WI38 (cell line): ENCODE data around the gene GALR2.

Source experiments
- H3K4me3 ChIP-seq: 2 replicates; pipeline ENCODE4 v1.5.1; 2011; ENCODE audit warnings: low read depth, mild to moderate bottlenecking, control low read depth, low read length
- TF ChIP-seq, protein P1 (sequence below): IDR thresholded peaks from 2 replicates; pipeline ENCODE4 v1.5.1; 2012; ENCODE audit warnings: low read depth, mild to moderate bottlenecking, control low read depth, low read length

Gene GALR2

DNA sequence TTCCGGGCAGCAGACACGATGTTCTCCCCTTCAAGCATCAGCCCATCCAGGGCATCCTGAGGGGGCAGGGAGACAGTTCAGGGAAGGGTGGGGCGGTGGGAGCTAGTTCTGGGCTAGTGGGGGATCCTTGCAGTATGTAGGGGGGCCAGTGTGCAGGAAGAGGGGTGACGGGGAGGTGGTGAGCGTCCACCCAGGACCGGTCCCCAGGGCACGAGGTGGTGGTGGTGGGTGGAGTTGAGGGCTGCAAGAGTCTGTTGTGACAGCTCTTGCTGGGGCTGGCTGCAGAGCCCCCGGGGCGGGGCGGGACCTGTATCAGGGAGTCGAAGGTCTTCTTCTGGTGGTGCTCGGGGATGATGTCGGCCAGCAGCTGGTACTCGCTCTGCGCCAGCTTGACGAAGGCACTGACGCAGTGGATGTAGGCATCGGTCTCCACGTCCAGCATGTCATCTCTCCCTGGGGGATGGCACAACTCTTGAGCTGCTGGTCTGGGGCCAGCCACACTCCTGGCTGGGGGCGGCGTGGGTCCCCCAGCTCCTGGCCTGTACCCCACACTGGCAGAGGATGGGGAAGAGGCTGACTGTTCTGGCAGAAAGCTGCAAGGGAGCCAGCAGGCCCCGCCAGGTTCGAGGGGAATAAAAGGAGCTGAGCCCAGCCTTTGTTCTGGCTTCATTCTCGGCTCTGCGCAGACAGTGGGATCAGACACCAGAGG, 14.4 kb downstream of the GALR2 start:
- TF ChIP-seq, protein P1, sequence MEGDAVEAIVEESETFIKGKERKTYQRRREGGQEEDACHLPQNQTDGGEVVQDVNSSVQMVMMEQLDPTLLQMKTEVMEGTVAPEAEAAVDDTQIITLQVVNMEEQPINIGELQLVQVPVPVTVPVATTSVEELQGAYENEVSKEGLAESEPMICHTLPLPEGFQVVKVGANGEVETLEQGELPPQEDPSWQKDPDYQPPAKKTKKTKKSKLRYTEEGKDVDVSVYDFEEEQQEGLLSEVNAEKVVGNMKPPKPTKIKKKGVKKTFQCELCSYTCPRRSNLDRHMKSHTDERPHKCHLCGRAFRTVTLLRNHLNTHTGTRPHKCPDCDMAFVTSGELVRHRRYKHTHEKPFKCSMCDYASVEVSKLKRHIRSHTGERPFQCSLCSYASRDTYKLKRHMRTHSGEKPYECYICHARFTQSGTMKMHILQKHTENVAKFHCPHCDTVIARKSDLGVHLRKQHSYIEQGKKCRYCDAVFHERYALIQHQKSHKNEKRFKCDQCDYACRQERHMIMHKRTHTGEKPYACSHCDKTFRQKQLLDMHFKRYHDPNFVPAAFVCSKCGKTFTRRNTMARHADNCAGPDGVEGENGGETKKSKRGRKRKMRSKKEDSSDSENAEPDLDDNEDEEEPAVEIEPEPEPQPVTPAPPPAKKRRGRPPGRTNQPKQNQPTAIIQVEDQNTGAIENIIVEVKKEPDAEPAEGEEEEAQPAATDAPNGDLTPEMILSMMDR, result no peak
- no peak overlapping the region for H3K4me3 ChIP-seq

DNA sequence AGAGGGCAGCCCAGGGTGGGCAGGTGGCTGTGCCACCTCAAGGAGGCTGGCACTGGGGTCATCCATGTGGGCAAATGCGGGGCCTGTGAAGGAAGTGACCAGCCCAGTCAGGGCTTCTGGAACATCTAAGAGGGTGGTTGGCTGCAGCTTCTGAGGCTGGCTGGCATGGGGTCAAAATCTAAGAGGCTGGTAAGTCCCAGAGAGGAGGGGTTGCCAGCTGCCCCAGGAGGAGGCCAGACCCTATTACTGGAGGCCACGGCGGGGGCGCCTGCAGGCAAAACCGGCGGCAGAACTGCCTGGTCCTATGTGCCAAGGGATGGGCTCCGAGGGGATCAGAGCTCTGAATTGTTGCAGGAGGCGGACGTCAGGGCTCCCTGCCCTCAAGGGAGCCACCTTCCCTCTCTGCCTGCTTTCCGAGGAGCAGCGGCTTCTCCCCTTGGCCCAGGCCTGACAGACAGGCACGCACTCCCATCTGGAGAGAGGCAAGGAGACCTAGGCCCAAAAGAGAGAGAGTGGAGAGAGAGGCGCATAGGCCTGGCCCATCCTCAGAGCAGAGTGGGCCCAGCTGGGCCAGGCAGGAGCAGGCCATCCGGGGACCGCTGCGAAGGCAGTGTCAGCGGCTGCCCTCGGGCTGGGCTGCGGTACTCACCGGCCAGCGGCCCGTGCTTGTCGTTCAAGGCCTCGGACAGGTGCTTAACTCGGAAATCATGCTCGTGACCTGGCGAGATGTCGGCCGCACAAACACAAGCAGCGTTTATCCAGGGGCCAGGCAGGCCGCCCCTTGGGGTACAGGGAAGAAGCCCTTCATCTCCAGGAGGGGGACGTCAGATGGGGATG, 15.3 kb downstream of the GALR2 start:
- TF ChIP-seq, protein P1, result no peak
- H3K4me3 ChIP-seq, result no peak overlapping the region

DNA sequence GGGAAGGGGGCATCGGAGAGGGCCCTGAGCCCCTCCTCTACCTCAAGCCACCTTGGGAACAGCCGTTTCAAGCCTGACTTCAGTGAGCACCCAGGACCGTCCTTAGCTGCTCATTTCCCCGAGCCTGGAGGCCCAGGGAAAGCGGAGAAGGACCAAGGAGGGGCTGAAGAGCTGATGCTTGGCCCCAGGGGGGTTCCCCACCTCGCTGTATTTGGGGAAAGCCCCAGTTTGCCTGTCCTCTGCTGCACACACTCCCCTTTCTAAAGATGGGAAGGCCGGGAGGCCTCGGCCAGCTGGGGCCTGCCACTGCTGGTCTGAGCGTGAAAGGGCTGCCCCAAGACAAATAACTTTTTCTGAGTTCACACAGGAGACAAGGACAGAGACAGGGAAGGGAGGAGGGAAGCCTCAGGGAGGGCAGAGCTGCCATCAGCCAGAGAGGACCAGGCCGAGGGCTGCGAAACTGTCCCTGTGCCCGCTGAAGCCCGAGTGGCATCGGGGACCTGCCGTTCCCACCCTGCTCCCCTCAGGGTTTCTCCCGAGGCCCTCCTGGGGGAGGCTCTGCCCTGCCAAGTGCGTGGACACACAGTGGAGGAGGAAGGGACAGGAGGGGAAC, 16.0 kb downstream of the GALR2 start:
- TF ChIP-seq, protein P1, result no peak
- no peak overlapping the region for H3K4me3 ChIP-seq

DNA sequence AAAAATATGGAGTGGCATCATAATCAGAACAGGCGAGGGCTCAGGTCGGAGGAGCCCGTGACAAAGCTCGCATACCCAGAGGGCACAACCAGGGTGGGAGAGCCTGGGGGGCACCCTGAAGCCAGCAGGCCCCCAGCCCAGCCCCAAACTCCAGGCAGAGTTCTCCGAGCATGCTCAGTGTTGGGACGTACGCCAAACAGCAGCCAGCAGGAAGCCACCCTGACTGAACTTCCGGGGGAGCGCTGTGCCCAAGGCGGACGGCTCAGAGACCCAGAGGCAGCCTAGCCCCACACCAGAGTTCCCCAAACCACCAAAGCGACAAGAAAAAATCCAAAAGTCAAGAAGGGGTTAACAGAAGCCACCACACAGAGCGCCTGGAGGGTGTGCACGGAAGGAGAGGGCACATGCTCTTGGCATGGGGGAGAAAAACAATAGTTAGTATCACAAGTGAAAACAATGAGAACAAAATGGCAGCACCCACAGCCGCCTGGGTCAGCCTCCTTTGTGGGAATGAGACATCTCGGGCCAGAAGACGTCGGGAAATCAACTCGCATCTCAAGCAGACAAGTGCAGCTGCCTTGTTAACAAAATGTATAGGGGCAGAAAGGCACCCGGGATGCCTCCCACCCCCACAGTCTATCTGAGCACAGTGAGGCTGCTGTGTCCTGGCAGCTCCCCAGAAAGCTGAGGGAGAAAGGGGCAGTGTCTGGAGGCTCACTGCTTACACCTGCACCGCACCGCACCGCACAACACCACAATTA, 17.1 kb downstream of the GALR2 start:
- H3K4me3 ChIP-seq, result no peak overlapping the region
- TF ChIP-seq, protein P1, result no peak

DNA sequence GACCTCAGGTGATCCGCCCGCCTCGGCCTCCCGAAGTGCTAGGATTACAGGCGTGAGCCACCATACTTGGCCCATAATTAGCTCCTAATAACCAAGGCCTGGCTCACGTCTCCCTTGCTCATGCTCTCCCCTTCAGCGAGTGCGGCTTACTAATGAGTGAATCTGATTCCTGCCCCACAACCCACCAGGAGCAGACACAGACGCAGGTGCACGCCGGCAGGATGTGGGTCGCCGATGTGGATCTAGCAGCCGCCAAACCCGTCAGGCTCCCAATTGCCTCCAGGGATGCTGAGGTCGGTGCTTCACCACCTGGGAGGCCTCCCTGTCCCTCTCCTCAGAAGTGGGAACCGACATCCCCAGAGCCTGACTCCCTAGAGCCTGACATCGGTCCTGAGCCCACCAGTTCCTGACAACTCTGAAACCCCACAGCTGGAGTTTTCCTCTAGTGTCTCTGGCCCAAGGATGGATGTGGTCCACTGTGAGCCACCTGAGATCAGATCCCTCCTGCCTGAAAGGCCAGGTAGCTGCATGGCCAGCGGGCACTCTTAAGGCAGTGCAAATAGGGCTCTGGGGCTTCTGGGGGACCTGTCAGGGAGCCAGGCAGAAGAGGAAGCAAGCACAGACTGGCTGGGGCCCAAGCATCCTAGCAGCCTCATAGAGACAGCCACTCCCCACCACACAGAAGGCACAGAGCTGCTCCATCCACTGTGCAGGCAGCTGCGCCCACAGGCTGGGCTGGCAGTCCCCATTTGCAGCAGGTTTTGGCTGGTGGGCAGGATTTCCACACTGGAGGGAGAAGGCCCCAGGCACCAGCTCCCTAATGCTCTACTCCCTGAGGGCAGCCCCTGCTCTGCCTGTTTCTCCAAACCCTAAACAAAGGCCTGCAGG, 18.2 kb downstream of the GALR2 start:
- TF ChIP-seq, protein P1, result no peak
- H3K4me3 ChIP-seq, result no peak overlapping the region

DNA sequence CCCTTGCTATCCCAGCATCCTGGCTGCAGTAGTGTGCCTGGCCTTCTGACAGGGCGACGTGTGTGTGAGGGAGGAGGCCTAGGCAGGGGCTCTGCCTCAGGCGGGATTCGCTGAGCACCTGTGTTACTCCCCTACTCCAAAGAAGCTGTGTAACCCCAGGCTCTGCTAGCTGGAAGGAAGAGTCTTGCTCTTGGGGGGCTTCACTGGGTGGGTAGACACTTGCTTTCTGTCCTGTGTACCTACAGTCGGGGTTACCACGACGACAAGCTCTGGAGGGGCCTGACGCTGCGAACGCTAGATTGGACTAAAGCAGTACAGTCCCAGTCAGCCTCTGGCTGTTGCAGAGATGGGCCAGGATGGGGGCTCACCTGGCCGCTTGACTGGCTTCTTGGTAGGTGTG, 19.5 kb downstream of the GALR2 start:
- H3K4me3 ChIP-seq, result no peak overlapping the region
- TF ChIP-seq, protein P1, result no peak
